ENCODE measurements around the gene DOCK10. TPM values are rescaled to one million over a fixed set of nuclear protein-coding genes. Genes with fewer than 3 reads are reported as not detected.

Gene DOCK10
- total RNA-seq, 1 donor from 2014 or later, result 14.3 TPM

GRCh38 chr2:224937887-224938286, 104.4 kb downstream of the DOCK10 start:
- Mint-ChIP-seq H3K4me3 (ENCODE audit: unreplicated experiment) (no peak overlapping the region), H3K27me3 (ENCODE audit: low read depth) (no peaks in the 10 kb centered on the region), H3K9me3 (ENCODE audit: low read depth) (no peaks in the 10 kb centered on the region), H3K4me1 (ENCODE audit: low read depth) (peaks cover 70% of the 10 kb centered on the region), H3K27ac (ENCODE audit: unreplicated experiment) (peak overlapping the region; percentile 30), H3K36me3 (ENCODE audit: low read depth) (no peaks in the 10 kb centered on the region)
- no peak for DNase-seq (ENCODE audit: low spot score)
- no peak for TF ChIP-seq CTCF (IDR thresholded peaks at IDR 0.05)

- Mint-ChIP-seq H3K27me3 (ENCODE audit: low read depth) (no peaks in the 10 kb centered on the region), H3K27ac (ENCODE audit: unreplicated experiment) (peak overlapping the region; percentile 68), H3K4me3 (ENCODE audit: unreplicated experiment) (no peak overlapping the region), H3K9me3 (ENCODE audit: low read depth) (no peaks in the 10 kb centered on the region), H3K4me1 (ENCODE audit: low read depth) (peaks cover 69% of the 10 kb centered on the region), H3K36me3 (ENCODE audit: low read depth) (peaks cover 1% of the 10 kb centered on the region)
- no peak for DNase-seq (ENCODE audit: low spot score)
- no peak for TF ChIP-seq CTCF (IDR thresholded peaks at IDR 0.05)
These were observed 107.6 kb downstream of the DOCK10 start for GRCh38 chr2:224934526-224935188.

- no peak for DNase-seq (ENCODE audit: low spot score)
- Mint-ChIP-seq H3K27me3 (ENCODE audit: low read depth) (no peaks in the 10 kb centered on the region), H3K4me1 (ENCODE audit: low read depth) (peaks cover 69% of the 10 kb centered on the region), H3K36me3 (ENCODE audit: low read depth) (peaks cover 5% of the 10 kb centered on the region), H3K4me3 (ENCODE audit: unreplicated experiment) (no peak overlapping the region), H3K27ac (ENCODE audit: unreplicated experiment) (peak overlapping the region; percentile 49), H3K9me3 (ENCODE audit: low read depth) (no peaks in the 10 kb centered on the region)
- no peak for TF ChIP-seq CTCF (IDR thresholded peaks at IDR 0.05)
These were observed 108.8 kb downstream of the DOCK10 start for GRCh38 chr2:224933431-224933830.

- Mint-ChIP-seq H3K27me3 (ENCODE audit: low read depth) (no peaks in the 10 kb centered on the region), H3K4me3 (ENCODE audit: unreplicated experiment) (no peak overlapping the region), H3K9me3 (ENCODE audit: low read depth) (no peaks in the 10 kb centered on the region), H3K36me3 (ENCODE audit: low read depth) (peaks cover 5% of the 10 kb centered on the region), H3K27ac (ENCODE audit: unreplicated experiment) (no peak overlapping the region), H3K4me1 (ENCODE audit: low read depth) (peaks cover 69% of the 10 kb centered on the region)
- TF ChIP-seq CTCF (IDR thresholded peaks at IDR 0.05), result no peak
- DNase-seq (ENCODE audit: low spot score), result no peak
These were observed 109.7 kb downstream of the DOCK10 start for GRCh38 chr2:224932522-224932921.

- no peak for TF ChIP-seq CTCF (IDR thresholded peaks at IDR 0.05)
- peaks cover 5% of the 10 kb centered on the region for H3K36me3 Mint-ChIP-seq (ENCODE audit: low read depth)
- H3K9me3 Mint-ChIP-seq (ENCODE audit: low read depth), result no peaks in the 10 kb centered on the region
- H3K4me3 Mint-ChIP-seq (ENCODE audit: unreplicated experiment), result no peak overlapping the region
- H3K27ac Mint-ChIP-seq (ENCODE audit: unreplicated experiment), result no peak overlapping the region
- DNase-seq (ENCODE audit: low spot score), result no peak
- H3K27me3 Mint-ChIP-seq (ENCODE audit: low read depth), result no peaks in the 10 kb centered on the region
- peaks cover 73% of the 10 kb centered on the region for H3K4me1 Mint-ChIP-seq (ENCODE audit: low read depth)
These were observed 110.3 kb downstream of the DOCK10 start for GRCh38 chr2:224931956-224932355.
